GM12892 (cell line): Measurements from ENCODE around the gene CRACR2A.

Source experiments
- POLR2A ChIP-seq: IDR thresholded peaks from 2 replicates; pipeline ENCODE4 v1.6.1; 2011; ENCODE audit warnings: low read depth, low read length, control low read depth
- POLR2AphosphoS5 ChIP-seq: IDR thresholded peaks from 2 replicates; pipeline ENCODE4 v1.6.1; 2011; ENCODE audit warnings: low read depth, low read length, control low read depth

DNA sequence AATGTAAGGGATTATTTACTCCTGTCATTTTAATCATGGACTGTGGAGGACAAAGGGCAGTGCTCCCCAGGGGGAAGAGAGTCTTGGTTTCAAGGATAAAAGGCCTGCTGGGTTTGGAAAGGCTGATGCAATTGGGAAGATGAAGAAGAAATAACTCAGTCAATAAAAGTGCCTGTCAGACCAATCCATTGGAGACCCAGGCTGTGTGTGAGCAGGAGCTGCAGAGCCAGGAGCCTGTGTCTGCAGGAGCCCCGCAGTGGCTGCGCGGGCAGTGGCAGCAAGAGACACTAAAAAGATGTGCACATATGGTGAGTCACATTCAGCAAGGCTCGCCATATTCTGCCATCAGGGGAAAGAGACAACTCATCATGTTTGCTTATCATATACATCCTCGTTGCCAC, 90.4 kb downstream of the CRACR2A start:
- TF ChIP-seq POLR2A (no peak), POLR2AphosphoS5 (no peak)
